ENCODE data around the gene HLCS. TPM values are rescaled to one million over a fixed set of nuclear protein-coding genes. Genes with fewer than 3 reads are reported as not detected.

Gene HLCS
- polyA plus RNA-seq, 4 donors: 16.5 to 18.5 (median 17.6) TPM

GRCh38 chr21:36890086-36890485 lies 76.4 kb downstream of the HLCS start:
- no peak for DNase-seq (ENCODE audit: low read depth in 4 of 4, low spot score in 3 of 4)

DNA sequence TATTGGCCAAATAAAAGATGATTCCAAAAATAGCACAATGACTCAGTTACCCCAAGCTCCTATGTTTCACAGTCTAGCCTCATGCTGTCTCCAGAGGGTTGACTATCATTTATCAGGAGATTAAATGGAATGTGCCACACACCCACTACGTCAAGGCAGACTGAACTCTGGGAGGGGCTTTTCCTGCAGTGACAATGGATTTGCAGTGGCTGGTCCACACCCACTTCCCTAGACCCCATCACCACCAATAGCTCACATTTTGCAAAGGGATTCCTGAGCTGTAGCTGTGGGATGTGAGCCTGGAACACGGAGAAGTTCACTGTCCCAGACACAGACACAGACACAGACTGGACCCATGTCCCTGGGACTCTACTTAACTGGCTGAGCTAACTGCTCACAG lies 77.1 kb downstream of the HLCS start:
- DNase-seq (ENCODE audit: low read depth in 4 of 4, low spot score in 3 of 4): no peak

GRCh38 chr21:36888466-36888865 lies 78.0 kb downstream of the HLCS start:
- no peak for DNase-seq (ENCODE audit: low read depth in 4 of 4, low spot score in 3 of 4)

DNA sequence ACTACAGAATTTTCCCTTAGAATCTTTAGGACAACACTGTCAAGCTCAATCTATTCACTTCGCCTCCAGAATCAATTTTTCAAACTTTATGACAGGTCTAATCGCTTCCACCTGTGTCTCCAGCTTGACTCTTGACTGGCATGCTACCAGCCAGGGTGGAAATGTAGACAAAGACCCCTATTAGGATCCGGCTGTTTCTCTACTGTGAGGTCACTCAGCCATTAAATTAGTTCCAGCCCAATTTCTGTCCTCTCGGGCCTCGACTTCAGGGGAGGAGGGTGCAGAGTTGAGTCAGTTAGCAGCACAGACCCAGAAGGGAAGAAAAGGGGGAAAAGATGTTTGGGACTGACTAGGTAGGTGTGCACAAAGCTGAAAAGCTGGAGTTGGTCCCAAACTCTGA lies 78.5 kb downstream of the HLCS start:
- no peak for DNase-seq (ENCODE audit: low read depth in 4 of 4, low spot score in 3 of 4)

- DNase-seq (ENCODE audit: low read depth in 4 of 4, low spot score in 3 of 4): no peak
Measured at GRCh38 chr21:36883532-36884486, 82.7 kb downstream of the HLCS start.

DNA sequence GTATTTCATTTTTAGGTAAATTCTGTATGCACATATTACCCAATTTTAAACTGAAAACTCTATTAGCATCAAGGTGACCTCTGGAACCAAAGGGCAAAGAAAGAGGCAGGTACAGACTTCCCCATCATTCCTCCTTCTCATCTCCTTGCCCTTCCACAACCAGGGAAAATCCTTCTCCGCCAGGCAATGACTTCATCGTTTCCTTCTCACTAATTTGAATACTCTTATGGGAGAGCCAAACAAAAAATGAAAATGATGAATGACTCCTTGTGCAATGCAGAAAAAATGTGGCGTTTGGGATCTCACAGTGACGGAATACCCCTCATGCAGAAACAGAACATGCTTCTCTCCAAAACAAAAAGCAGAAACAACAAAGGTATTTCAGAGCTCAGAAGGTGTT lies 83.7 kb downstream of the HLCS start:
- DNase-seq (ENCODE audit: low read depth in 4 of 4, low spot score in 3 of 4): no peak

DNA sequence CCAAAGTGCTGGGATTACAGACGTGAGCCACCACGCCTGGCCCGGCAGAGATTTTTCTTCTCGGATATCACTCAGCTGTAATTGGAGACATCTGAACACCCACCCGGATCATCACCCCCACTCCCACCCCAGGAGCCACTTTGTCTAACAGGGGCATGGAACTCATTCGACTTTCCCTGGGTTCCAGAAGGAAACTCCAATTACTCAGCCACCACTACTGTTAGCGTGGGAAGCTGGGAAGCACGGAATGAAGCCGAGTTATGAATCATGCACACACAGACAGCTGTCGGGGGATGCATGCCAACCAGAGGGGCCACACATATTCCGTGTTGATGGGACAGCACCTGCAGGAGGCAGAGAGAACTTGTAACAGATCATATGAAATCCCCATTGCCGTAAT lies 85.2 kb downstream of the HLCS start:
- DNase-seq (ENCODE audit: low read depth in 4 of 4, low spot score in 3 of 4): no peak

DNA sequence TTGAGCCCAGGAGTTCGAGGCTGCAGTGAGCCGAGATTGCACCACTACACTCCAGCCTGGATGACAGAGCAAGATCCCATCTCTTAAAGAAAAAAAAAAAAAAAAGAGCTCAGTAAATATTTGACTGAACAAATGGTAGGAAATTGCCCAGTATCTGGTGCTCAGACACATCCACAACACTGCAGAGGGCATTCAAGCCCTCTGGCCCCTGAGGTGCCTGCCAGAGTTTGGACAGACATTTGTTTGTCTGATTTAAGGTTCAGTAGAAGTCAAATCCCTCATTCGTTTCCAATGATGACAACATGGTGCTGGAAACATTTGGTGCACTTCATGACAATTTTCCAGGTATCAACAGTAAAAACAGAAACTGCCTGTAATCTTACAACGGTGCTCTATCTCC lies 86.6 kb downstream of the HLCS start:
- no peak for DNase-seq (ENCODE audit: low read depth in 4 of 4, low spot score in 3 of 4)

DNA sequence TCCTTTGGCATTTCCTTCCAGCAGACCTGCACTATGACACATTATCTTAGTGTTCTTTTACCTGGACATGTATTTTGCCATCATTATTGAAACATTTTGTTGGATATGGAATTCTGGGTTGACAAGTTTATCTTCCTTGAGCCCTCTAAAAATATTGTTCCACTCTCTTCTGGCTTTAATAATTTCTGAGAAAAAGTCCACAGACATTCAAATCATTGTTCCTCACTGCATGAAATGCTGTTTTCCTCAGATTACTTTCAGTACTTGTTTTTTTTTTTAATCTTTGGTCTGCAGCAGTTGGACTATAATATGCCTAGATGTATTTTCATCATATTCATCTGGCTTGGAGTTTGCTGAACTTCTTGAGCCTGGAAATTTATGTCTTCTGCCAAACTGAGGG lies 88.7 kb downstream of the HLCS start:
- no peak for DNase-seq (ENCODE audit: low read depth in 4 of 4, low spot score in 3 of 4)

- DNase-seq (ENCODE audit: low read depth in 4 of 4, low spot score in 3 of 4): no peak
Measured at GRCh38 chr21:36874665-36875064, 91.8 kb downstream of the HLCS start.

- DNase-seq (ENCODE audit: low read depth in 4 of 4, low spot score in 3 of 4): no peak
Measured at GRCh38 chr21:36873513-36873912, 93.0 kb downstream of the HLCS start.

- DNase-seq (ENCODE audit: low read depth in 4 of 4, low spot score in 3 of 4): no peak
Measured at GRCh38 chr21:36867291-36867905, 99.1 kb downstream of the HLCS start.

GRCh38 chr21:36866419-36866818 lies 100.0 kb downstream of the HLCS start:
- DNase-seq (ENCODE audit: low read depth in 4 of 4, low spot score in 3 of 4): no peak

DNA sequence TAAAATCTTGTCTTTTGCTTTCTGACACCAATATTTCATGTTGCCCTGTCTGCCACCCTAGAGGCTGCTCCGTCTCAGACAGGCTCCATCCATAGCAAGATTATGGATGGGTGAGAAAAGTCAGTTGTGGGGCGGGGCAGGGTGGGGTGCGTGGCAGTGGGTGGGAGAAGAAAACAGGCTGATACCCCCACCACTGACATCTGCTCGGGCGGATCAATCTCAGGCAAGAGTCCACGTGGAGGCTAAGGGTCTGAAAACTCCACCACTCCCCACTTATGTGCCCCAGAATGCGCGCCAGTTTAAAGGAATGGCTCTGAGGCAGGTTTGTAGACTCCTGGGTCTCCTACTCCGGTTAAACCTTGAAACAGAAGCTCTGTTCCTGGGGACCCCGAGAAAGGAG lies 101.5 kb downstream of the HLCS start:
- DNase-seq (ENCODE audit: low read depth in 4 of 4, low spot score in 3 of 4): no peak

- DNase-seq (ENCODE audit: low read depth in 4 of 4, low spot score in 3 of 4): no peak
Measured at GRCh38 chr21:36863260-36863659, 103.2 kb downstream of the HLCS start.

- no peak for DNase-seq (ENCODE audit: low read depth in 4 of 4, low spot score in 3 of 4)
Measured at GRCh38 chr21:36861595-36862323, 104.7 kb downstream of the HLCS start.

GRCh38 chr21:36860736-36861594 lies 105.5 kb downstream of the HLCS start:
- DNase-seq (ENCODE audit: low read depth in 4 of 4, low spot score in 3 of 4): no peak

- DNase-seq (ENCODE audit: low read depth in 4 of 4, low spot score in 3 of 4): no peak
Measured at GRCh38 chr21:36859744-36860501, 106.5 kb downstream of the HLCS start.

DNA sequence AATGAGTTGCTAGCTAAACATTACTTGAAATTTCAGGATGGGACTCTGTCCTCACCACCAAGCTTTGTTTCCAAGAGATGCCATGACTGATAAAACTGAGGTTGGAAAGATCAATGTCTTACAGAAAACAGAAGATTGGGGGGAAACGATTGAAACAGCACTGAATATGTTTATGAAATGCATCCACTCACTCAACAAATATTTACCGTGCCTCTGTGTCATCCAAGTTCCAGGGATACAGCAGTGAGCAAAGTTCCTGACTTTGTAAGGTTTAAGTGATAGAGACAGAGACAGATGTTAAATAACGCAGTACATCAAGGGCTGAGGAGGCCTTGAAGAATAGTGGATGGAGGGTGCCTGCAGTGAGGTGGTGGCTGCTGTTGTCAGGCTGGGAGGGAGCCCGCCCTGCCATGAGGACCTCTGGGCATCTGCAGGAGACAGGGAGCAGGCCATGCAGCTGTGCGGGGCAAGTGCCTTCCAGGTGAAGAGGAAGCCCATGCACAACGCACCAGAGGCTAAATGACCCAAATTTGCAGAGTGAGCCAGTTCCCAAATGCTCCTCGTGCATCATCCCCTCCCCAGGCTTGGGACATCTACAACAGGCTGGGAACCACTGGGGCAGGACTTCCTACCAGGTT lies 108.0 kb downstream of the HLCS start:
- no peak for DNase-seq (ENCODE audit: low read depth in 4 of 4, low spot score in 3 of 4)

Measured in right renal pelvis (tissue), 4 donors.